NB4 (cell line): Measurements from ENCODE around the gene LRTM2.

Experiments
- DNase-seq: peaks from one replicate; pipeline ENCODE4 v3.0.0; 2010; ENCODE audit warnings: low read depth
- H3K4me3 ChIP-seq: one replicate; pipeline ENCODE4 v1.5.1; 2011; ENCODE audit warnings: mild to moderate bottlenecking, low read depth, low read length, moderate library complexity
- CTCF ChIP-seq: IDR thresholded peaks from one replicate; pipeline ENCODE4 v1.5.1; 2012; ENCODE audit warnings: low read depth, low read length
- MYC ChIP-seq: IDR thresholded peaks from 2 replicates; pipeline ENCODE4 v1.6.1; 2011; ENCODE audit warnings: low read depth, low read length
- POLR2A ChIP-seq: IDR thresholded peaks from 2 replicates; pipeline ENCODE4 v1.6.1; 2011; ENCODE audit warnings: mild to moderate bottlenecking; ENCODE audit not compliant: insufficient read length; ENCODE audit errors: extremely low read depth
- TF ChIP-seq, protein P1 (sequence below): IDR thresholded peaks from 2 replicates; pipeline ENCODE4 v1.6.1; 2011; ENCODE audit warnings: low read depth, low read length

Gene LRTM2

DNA sequence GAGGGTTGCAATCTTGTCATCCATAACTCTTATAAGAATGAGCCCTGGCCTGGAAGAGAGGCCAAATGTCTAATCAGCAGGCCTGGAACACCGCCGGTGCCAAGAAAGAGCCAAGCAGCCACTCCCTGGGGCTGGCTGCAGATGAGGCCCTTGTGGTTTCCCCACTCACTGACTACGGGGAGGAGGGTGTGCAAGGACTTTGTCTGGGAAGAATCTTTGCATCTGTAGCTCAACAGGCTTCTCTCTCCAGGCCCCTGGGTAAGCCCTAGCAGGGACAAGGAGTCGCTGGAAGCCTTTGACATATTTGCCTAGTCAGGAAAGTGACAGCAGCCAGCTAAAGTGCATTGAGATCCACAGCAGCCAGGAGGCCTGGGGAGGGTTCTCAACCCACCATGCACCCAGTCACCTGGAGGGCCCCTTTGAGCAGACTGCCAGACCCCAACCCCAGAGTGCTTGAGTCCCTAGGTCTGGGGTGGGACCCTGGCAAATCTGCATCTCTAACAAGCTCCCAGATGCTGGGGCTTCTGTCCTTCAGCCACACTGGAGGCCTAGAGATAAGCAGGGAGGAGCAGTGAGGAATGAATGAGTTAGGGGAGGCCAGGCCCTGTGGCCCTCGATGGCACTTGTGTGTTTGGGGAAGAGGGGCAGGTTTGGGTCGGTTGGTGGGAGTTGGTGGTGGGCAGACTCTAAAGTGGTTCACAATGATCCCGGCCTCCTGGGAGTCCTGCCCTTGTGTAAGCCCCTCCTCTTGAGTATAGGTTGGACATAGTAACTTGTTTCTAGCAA lies 13.9 kb upstream of the LRTM2 start:
- H3K4me3 ChIP-seq = peak overlapping the region; percentile 5
- peak; percentile 76 for DNase-seq
- no peak for TF ChIP-seq CTCF
- no peak for TF ChIP-seq POLR2A
- TF ChIP-seq, protein P1, sequence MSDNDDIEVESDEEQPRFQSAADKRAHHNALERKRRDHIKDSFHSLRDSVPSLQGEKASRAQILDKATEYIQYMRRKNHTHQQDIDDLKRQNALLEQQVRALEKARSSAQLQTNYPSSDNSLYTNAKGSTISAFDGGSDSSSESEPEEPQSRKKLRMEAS = no peak
- TF ChIP-seq MYC = no peak

GRCh38 chr12:1807087-1807860 lies 13.1 kb upstream of the LRTM2 start:
- peak overlapping the region; percentile 37 for H3K4me3 ChIP-seq
- TF ChIP-seq CTCF (no peak), MYC (no peak), POLR2A (no peak)
- TF ChIP-seq, protein P1 = no peak
- peak; percentile 61 for DNase-seq

- DNase-seq = no peak
- peak overlapping the region; percentile 37 for H3K4me3 ChIP-seq
- TF ChIP-seq CTCF (no peak), POLR2A (no peak), MYC (no peak)
- TF ChIP-seq, protein P1 = peak; percentile 33; the same call in 1 of the 2 replicates
These were observed 12.1 kb upstream of the LRTM2 start for GRCh38 chr12:1808036-1808797.

DNA sequence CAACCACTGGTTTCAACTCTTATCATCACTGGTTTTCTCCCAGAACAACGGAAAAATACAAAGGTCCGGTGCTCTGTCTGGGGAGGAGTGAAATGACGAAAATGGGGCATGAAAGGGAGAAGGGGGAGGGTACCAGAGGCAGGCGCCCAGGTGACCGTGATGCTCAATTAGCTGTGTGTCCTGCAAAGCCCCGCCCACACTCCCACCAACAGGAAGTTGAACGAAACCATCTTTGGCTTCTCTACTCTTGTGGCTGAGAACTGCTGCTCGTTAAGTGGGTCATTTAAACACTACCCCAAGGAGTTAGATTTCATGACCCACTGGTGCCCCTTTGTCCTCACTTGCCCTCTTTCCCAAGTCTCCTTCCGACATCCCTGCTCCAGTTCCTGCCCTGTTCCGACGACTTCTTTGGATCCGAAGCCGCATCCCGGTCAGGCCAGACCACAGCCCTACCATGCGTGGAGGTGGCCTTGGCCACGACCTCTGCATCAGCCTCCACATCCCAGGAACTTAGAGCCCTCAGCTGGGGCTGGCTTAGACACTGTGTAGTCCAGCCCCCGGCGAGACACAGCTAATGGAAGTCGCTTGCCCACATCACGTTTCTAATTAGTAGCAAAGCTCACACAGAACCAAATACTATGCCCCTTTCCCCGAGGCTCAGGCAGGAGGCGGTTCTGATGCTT lies 11.4 kb upstream of the LRTM2 start:
- DNase-seq = peak; percentile 71
- H3K4me3 ChIP-seq = peak overlapping the region; percentile 96
- TF ChIP-seq MYC (no peak), POLR2A (no peak), CTCF (no peak)
- TF ChIP-seq, protein P1 = no peak

DNA sequence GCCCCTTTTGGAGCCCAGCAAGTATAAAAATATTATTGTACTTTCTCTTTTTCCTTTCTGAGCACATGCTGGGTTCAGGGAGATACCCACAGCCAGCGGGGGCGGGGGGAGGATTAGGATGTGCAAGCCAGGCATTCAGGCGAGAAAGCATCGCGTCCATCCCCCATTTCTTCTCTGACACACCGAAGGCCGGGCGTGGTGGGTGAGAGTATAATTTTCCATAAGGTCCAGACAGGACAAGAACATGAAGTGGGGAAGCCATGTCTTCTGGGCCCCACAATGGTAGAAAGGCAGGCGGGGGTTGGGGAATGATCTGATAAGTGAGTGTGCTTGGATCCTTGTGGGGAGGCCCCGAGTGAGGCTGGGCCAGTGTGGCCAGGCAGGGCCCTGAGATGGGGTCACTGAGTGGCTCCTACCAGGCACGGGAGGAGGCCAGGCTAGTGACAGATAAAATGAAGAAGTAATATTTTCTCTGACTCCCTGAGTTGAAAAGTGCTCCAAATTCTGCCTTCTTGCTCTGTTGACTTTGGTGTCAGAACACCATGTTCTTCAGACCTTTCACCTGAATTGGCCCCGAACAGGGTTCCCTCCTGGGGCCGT lies 10.7 kb upstream of the LRTM2 start:
- no peak for TF ChIP-seq POLR2A
- no peak for TF ChIP-seq MYC
- TF ChIP-seq, protein P1 = no peak
- no peak for TF ChIP-seq CTCF
- DNase-seq = no peak
- H3K4me3 ChIP-seq = peak overlapping the region; percentile 96
